H9 (cell line): ENCODE data around the gene MCM10. TPM values are rescaled to one million over a fixed set of nuclear protein-coding genes. Genes with fewer than 3 reads are reported as not detected.

ENCODE experiments used
- DNase-seq: peaks from one replicate; pipeline ENCODE4 v3.0.0-alpha.2; 2017
- H2AFZ ChIP-seq: one replicate; pipeline ENCODE4 v1.6.1; 2013; ENCODE audit warnings: mild to moderate bottlenecking, low read length, control low read depth, moderate library complexity
- H2AK5ac ChIP-seq: 2 replicates; pipeline ENCODE4 v1.6.1; 2013; ENCODE audit warnings: low read length, control low read depth, mixed read lengths; ENCODE audit not compliant: insufficient read length
- H2BK120ac ChIP-seq: one replicate; pipeline ENCODE4 v1.6.1; 2013; ENCODE audit warnings: low read depth, mild to moderate bottlenecking, low read length, control low read depth, inconsistent platforms; ENCODE audit not compliant: poor library complexity, severe bottlenecking
- H2BK12ac ChIP-seq: 2 replicates; pipeline ENCODE4 v1.6.1; 2013; ENCODE audit warnings: low read length, control low read depth, mixed read lengths, low read depth; ENCODE audit not compliant: insufficient read length
- H2BK15ac ChIP-seq: 2 replicates; pipeline ENCODE4 v1.6.1; 2013; ENCODE audit warnings: low read depth, low read length, control low read depth
- H2BK20ac ChIP-seq: one replicate; pipeline ENCODE4 v1.6.1; 2013; ENCODE audit warnings: low read depth, mild to moderate bottlenecking, low read length, control low read depth, inconsistent platforms; ENCODE audit not compliant: poor library complexity, severe bottlenecking
- H2BK5ac ChIP-seq: 2 replicates; pipeline ENCODE4 v1.6.1; 2013; ENCODE audit warnings: low read length, control low read depth, mixed read lengths; ENCODE audit not compliant: insufficient read length
- H3K14ac ChIP-seq: 2 replicates; pipeline ENCODE4 v1.6.1; 2013; ENCODE audit warnings: low read length, control low read depth; ENCODE audit not compliant: insufficient read depth
- H3K18ac ChIP-seq: 2 replicates; pipeline ENCODE4 v1.6.1; 2013; ENCODE audit warnings: low read depth, mild to moderate bottlenecking, mixed read lengths, low read length, control low read depth; ENCODE audit not compliant: insufficient read length
- H3K23ac ChIP-seq: 2 replicates; pipeline ENCODE4 v1.6.1; 2013; ENCODE audit warnings: low read length, control low read depth, mixed read lengths, low read depth; ENCODE audit not compliant: insufficient read length
- H3K23me2 ChIP-seq: 2 replicates; pipeline ENCODE4 v1.6.1; 2013; ENCODE audit warnings: low read depth, mild to moderate bottlenecking, mixed read lengths, low read length, control low read depth; ENCODE audit not compliant: insufficient read length, poor library complexity, severe bottlenecking
- H3K27ac ChIP-seq: 2 replicates; pipeline ENCODE4 v1.5.1; 2013; ENCODE audit warnings: low read length, control low read depth, mixed read lengths, low read depth; ENCODE audit not compliant: insufficient read length
- H3K27me3 ChIP-seq: 2 replicates; pipeline ENCODE4 v1.6.1; 2013; ENCODE audit warnings: low read length, control low read depth, inconsistent platforms; ENCODE audit not compliant: insufficient read depth
- H3K4ac ChIP-seq: 2 replicates; pipeline ENCODE4 v1.6.1; 2013; ENCODE audit warnings: low read depth, mild to moderate bottlenecking, control low read depth, inconsistent platforms, low read length, moderate library complexity
- H3K4me1 ChIP-seq: 2 replicates; pipeline ENCODE4 v1.6.1; 2013; ENCODE audit warnings: low read length, control low read depth, inconsistent platforms; ENCODE audit not compliant: insufficient read depth
- H3K4me2 ChIP-seq: 2 replicates; pipeline ENCODE4 v1.6.1; 2013; ENCODE audit warnings: low read length, control low read depth, mixed read lengths; ENCODE audit not compliant: insufficient read length, insufficient read depth
- H3K56ac ChIP-seq: 2 replicates; pipeline ENCODE4 v1.6.1; 2013; ENCODE audit warnings: low read depth, mild to moderate bottlenecking, mixed read lengths, low read length, control low read depth; ENCODE audit not compliant: insufficient read length
- H3K79me1 ChIP-seq: 2 replicates; pipeline ENCODE4 v1.6.1; 2013; ENCODE audit warnings: low read depth, mild to moderate bottlenecking, moderate library complexity, low read length, control low read depth, inconsistent platforms; ENCODE audit not compliant: insufficient read depth, poor library complexity, severe bottlenecking
- H3K79me2 ChIP-seq: 2 replicates; pipeline ENCODE4 v1.6.1; 2013; ENCODE audit warnings: low read length, control low read depth, inconsistent platforms; ENCODE audit not compliant: insufficient read depth
- H3K9ac ChIP-seq: 2 replicates; pipeline ENCODE4 v1.6.1; 2013; ENCODE audit warnings: low read length, control low read depth, mixed read lengths; ENCODE audit not compliant: insufficient read length; ENCODE audit errors: extremely low read depth
- H3K9me3 ChIP-seq: one replicate; pipeline ENCODE4 v1.6.1; 2013; ENCODE audit warnings: low read depth, low read length, inconsistent platforms; ENCODE audit not compliant: control insufficient read depth
- H3T11ph ChIP-seq: one replicate; pipeline ENCODE4 v1.6.1; 2013; ENCODE audit warnings: mild to moderate bottlenecking, low read length, control low read depth, inconsistent platforms
- H4K20me1 ChIP-seq: one replicate; pipeline ENCODE4 v1.6.1; 2013; ENCODE audit not compliant: control insufficient read depth, insufficient read length, insufficient read depth
- H4K5ac ChIP-seq: 2 replicates; pipeline ENCODE4 v1.6.1; 2013; ENCODE audit warnings: low read depth, mild to moderate bottlenecking, mixed read lengths, low read length, control low read depth; ENCODE audit not compliant: insufficient read length
- H4K8ac ChIP-seq: replicated peaks from 2 replicates; pipeline ENCODE4 v1.6.1; 2013; ENCODE audit warnings: low read length, control low read depth, mixed read lengths, low read depth; ENCODE audit not compliant: insufficient read length
- H4K91ac ChIP-seq: 2 replicates; pipeline ENCODE4 v1.6.1; 2013; ENCODE audit warnings: low read depth, mild to moderate bottlenecking, moderate library complexity, mixed read lengths, low read length, control low read depth; ENCODE audit not compliant: insufficient read length
- H3K27ac Mint-ChIP-seq, 3 experiments: 2 replicates in 2 of 3; 3 replicates in 1 of 3; pipeline ENCODE4 v1.8.0; 2020 to 2021; ENCODE audit warnings: mixed read lengths in 3 of 3, mild to moderate bottlenecking in 1 of 3, moderate library complexity in 1 of 3
- H3K27me3 Mint-ChIP-seq: 2 replicates; pipeline ENCODE4 v1.8.0; 2021; ENCODE audit warnings: low read depth, mild to moderate bottlenecking, moderate library complexity, mixed read lengths
- H3K36me3 Mint-ChIP-seq, 3 experiments: 2 replicates in 2 of 3; 3 replicates in 1 of 3; pipeline ENCODE4 v1.8.0; 2020 to 2021; ENCODE audit warnings: low read depth in 3 of 3, mixed read lengths in 3 of 3; ENCODE audit not compliant: insufficient read depth in 1 of 3
- H3K4me1 Mint-ChIP-seq, 2 experiments: 2 replicates each; pipeline ENCODE4 v1.8.0; 2020; ENCODE audit warnings: mixed read lengths in 2 of 2
- H3K4me3 Mint-ChIP-seq, 2 experiments: 2 replicates in 1 of 2; 3 replicates in 1 of 2; pipeline ENCODE4 v1.8.0; 2020 to 2021; ENCODE audit warnings: mild to moderate bottlenecking in 2 of 2, mixed read lengths in 2 of 2, moderate library complexity in 1 of 2
- H3K9me3 Mint-ChIP-seq, 2 experiments: 2 replicates in 1 of 2; 3 replicates in 1 of 2; pipeline ENCODE4 v1.8.0; 2020; ENCODE audit warnings: mild to moderate bottlenecking in 2 of 2, mixed read lengths in 2 of 2, moderate library complexity in 1 of 2
- CTCF ChIP-seq: fragments of 200-600 bp; sonication (generic); conservative IDR thresholded peaks from 3 replicates; pipeline ENCODE4 v1.8.0; 2021; ENCODE audit warnings: antibody characterized with exemption, mild to moderate bottlenecking
- WGBS: extraction: QIAGEN DNeasy Blood & Tissue Kit; methylation state at CpG from one replicate; pipeline ENCODE4 v1.1.7; 2013; ENCODE audit warnings: missing lambda C conversion rate, low lambda C conversion rate, mixed read lengths; ENCODE audit not compliant: insufficient read length; ENCODE audit errors: extremely low coverage; 5-methylcytosine and 5-hydroxymethylcytosine counted together
- total RNA-seq: library from RNA; stranded (reverse); gene quantifications from 2 replicates; pipeline ENCODE4 v1.2.1, GENCODE V29; 2021

Gene MCM10
- total RNA-seq, 1 experiment from 2014 or later: 67.4 TPM

- no peak for DNase-seq
- no peak overlapping the region for H2BK5ac ChIP-seq
- no peak overlapping the region for H4K91ac ChIP-seq
- Mint-ChIP-seq H3K27me3 (peaks cover 3% of the 10 kb centered on the region), H3K27ac (no peak overlapping the region), H3K4me1 (peaks cover 3 to 4% of the 10 kb centered on the region in 2 experiments; a peak in 1 of 4 replicates), H3K36me3 (peaks cover 0 to 6% (median 6%) of the 10 kb centered on the region in 3 experiments; a peak in 4 of 7 replicates), H3K9me3 (peaks cover 7 to 16% of the 10 kb centered on the region in 2 experiments; a peak in 4 of 5 replicates), H3K4me3 (no peak overlapping the region)
- no peaks in the 10 kb centered on the region for H3K27me3 ChIP-seq
- no peaks in the 10 kb centered on the region for H3K79me2 ChIP-seq
- no peak overlapping the region for H3K4ac ChIP-seq
- H2AK5ac ChIP-seq: no peak overlapping the region
- H2BK12ac ChIP-seq: no peak overlapping the region
- no peaks in the 10 kb centered on the region for H3K79me1 ChIP-seq
- H3K9ac ChIP-seq: no peak overlapping the region
- H3T11ph ChIP-seq: no peak overlapping the region
- no peak for TF ChIP-seq CTCF
- no peaks in the 10 kb centered on the region for H3K23me2 ChIP-seq
- no CpG with 5 or more reads among the region's 5 CpGs for WGBS
- no peak overlapping the region for H2BK20ac ChIP-seq
- no peak overlapping the region for H3K14ac ChIP-seq
- H3K23ac ChIP-seq: no peak overlapping the region
- H3K9me3 ChIP-seq: no peaks in the 10 kb centered on the region
- H4K5ac ChIP-seq: no peak overlapping the region
- H3K4me2 ChIP-seq: no peak overlapping the region
- no peak overlapping the region for H3K18ac ChIP-seq
- no peak overlapping the region for H2BK15ac ChIP-seq
- H4K20me1 ChIP-seq: no peaks in the 10 kb centered on the region
- H2AFZ ChIP-seq: no peak overlapping the region
- H4K8ac ChIP-seq: no peak overlapping the region
- H2BK120ac ChIP-seq: no peak overlapping the region
- H3K56ac ChIP-seq: no peak overlapping the region
- H3K27ac ChIP-seq: no peak overlapping the region
- no peaks in the 10 kb centered on the region for H3K4me1 ChIP-seq
These were observed 96.3 kb downstream of the MCM10 start for GRCh38 chr10:13257621-13258140.

Other genes starting within 250 kb of the MCM10 start
- gene CCDC3, start 159.8 kb upstream of the MCM10 start, total RNA-seq: 2.3 and 2.4 TPM in 2 replicates
- gene OPTN, start 61.4 kb upstream of the MCM10 start, total RNA-seq: 13.6 and 16.1 TPM in 2 replicates
- gene UCMA, start 72.8 kb downstream of the MCM10 start, total RNA-seq: not detected in 2 replicates
- 19.7 and 21.5 TPM in 2 replicates for gene PHYH, start 138.5 kb downstream of the MCM10 start, total RNA-seq
- 366 and 387 TPM in 2 replicates for gene SEPHS1, start 186.7 kb downstream of the MCM10 start, total RNA-seq